Endothelial cell of hepatic sinusoid (primary cell): Measurements from ENCODE around the gene SH3GL1.
"Not testable (repeated sequence)": the region's sequence is repeated elsewhere in the genome, so short reads cannot be mapped to it uniquely, and the experiment has no call there.

Experiments used
- in situ Hi-C: cut with HindIII; loops from 2 replicates; pipeline ENCODE4 v1.10.0; 2017; ENCODE audit warnings: low sequenced_read_pairs

The SH3GL1 gene

GRCh38 chr19:4349225-4349624 lies 51.1 kb downstream of the SH3GL1 start:
- in situ Hi-C loops, result not testable (repeated sequence)

- in situ Hi-C loops, result no loop called here
Observed at GRCh38 chr19:4347521-4347920, 52.8 kb downstream of the SH3GL1 start.

- in situ Hi-C loops, result no loop called here
Observed at GRCh38 chr19:4346020-4346383, 54.3 kb downstream of the SH3GL1 start.

GRCh38 chr19:4345342-4346019 lies 54.9 kb downstream of the SH3GL1 start:
- in situ Hi-C loops, result no loop called here

- in situ Hi-C loops, result no loop called here
Observed at GRCh38 chr19:4343370-4344307, 56.7 kb downstream of the SH3GL1 start, which contains the start of gene MPND. Gene MPND, plus strand, starts transcription at chr19:4343562. Its CDS starts 32 bp downstream, at chr19:4343594.

- in situ Hi-C loops, result no loop called here
Observed at GRCh38 chr19:4342615-4343369, 57.6 kb downstream of the SH3GL1 start.

- in situ Hi-C loops, result no loop called here
Observed at GRCh38 chr19:4342314-4342614, 58.1 kb downstream of the SH3GL1 start.

- in situ Hi-C loops, result no loop called here
Observed at GRCh38 chr19:4338441-4339355, 61.6 kb downstream of the SH3GL1 start, which contains the start of gene STAP2. Gene STAP2, minus strand, starts transcription at chr19:4338827. Its CDS starts 74 bp downstream, at chr19:4338753.

GRCh38 chr19:4337906-4338440 lies 62.4 kb downstream of the SH3GL1 start:
- in situ Hi-C loops, result no loop called here

- in situ Hi-C loops, result no loop called here
Observed at GRCh38 chr19:4334929-4335570, 65.3 kb downstream of the SH3GL1 start.

- in situ Hi-C loops, result loop anchor here (5.0 kb wide), 3 partner anchors 58 to 87 kb away; partner anchors contain the start of gene YJU2
Observed at GRCh38 chr19:4329858-4330257, 70.5 kb downstream of the SH3GL1 start.

GRCh38 chr19:4328991-4329681 lies 71.2 kb downstream of the SH3GL1 start:
- in situ Hi-C loops, result loop anchor here (5.0 kb wide), 3 partner anchors 57 to 88 kb away; partner anchors contain the start of gene YJU2

GRCh38 chr19:4328243-4328990 lies 71.9 kb downstream of the SH3GL1 start:
- in situ Hi-C loops, result loop anchor here (5.0 kb wide), 3 partner anchors 56 to 89 kb away; partner anchors contain the start of gene YJU2

GRCh38 chr19:4327877-4328242 lies 72.5 kb downstream of the SH3GL1 start:
- in situ Hi-C loops, result loop anchor here (5.0 kb wide), 3 partner anchors 56 to 89 kb away; partner anchors contain the start of gene YJU2

GRCh38 chr19:4327252-4327876 lies 73.0 kb downstream of the SH3GL1 start:
- in situ Hi-C loops, result loop anchor here (5.0 kb wide), 3 partner anchors 55 to 90 kb away; partner anchors contain the start of gene YJU2

- in situ Hi-C loops, result loop anchor here (5.0 kb wide), 3 partner anchors 55 to 90 kb away; partner anchors contain the start of gene YJU2
Observed at GRCh38 chr19:4326837-4327251, 73.5 kb downstream of the SH3GL1 start.

- in situ Hi-C loops, result loop anchor here (5.0 kb wide), 3 partner anchors 54 to 91 kb away; partner anchors contain the start of gene YJU2
Observed at GRCh38 chr19:4326215-4326836, 74.0 kb downstream of the SH3GL1 start.
